Stimulated activated CD8-positive, alpha-beta memory T cell treated with anti-CD3 and anti-CD28 coated beads, Interleukin-4, amount 100 ng/mL, for 1 hour (primary cell): ENCODE measurements around the gene SEC22B.
"Not testable (repeated sequence)": the region's sequence is repeated elsewhere in the genome, so short reads cannot be mapped to it uniquely, and the experiment has no call there.

Experiments
- DNase-seq, 2 donors: peaks; one replicate each; pipeline ENCODE4 v3.0.0-alpha.2; 2020; ENCODE audit warnings: low read depth in 2 of 2, low spot score in 1 of 2

The SEC22B gene

GRCh38 chr1:120176092-120176855 lies at the start of gene SEC22B:
SEC22B (minus strand) TSS chr1:120176520; CDS start chr1:120176381, 139 bp downstream.
- peak; percentile 66 to 76 for DNase-seq

GRCh38 chr1:120217933-120218332 lies 41.6 kb upstream of the SEC22B start:
- DNase-seq: not testable (repeated sequence)

GRCh38 chr1:120217175-120217929 lies 41.0 kb upstream of the SEC22B start:
- DNase-seq: not testable (repeated sequence)

- DNase-seq: not testable (repeated sequence)
Observed at GRCh38 chr1:120213606-120214005, 37.3 kb upstream of the SEC22B start.

- DNase-seq: not testable (repeated sequence)
Observed at GRCh38 chr1:120210754-120211153, 34.4 kb upstream of the SEC22B start.

GRCh38 chr1:120196863-120197775 lies 20.8 kb upstream of the SEC22B start:
- DNase-seq: not testable (repeated sequence)

- DNase-seq: not testable (repeated sequence)
Observed at GRCh38 chr1:120188626-120189025, 12.3 kb upstream of the SEC22B start.

GRCh38 chr1:120182176-120182707 lies 5.9 kb upstream of the SEC22B start:
- DNase-seq: not testable (repeated sequence)

GRCh38 chr1:120179811-120180690 lies 3.7 kb upstream of the SEC22B start:
- DNase-seq: not testable (repeated sequence)

- no peak for DNase-seq
Observed at GRCh38 chr1:120178799-120179756, 2.8 kb upstream of the SEC22B start.

- DNase-seq: not testable (repeated sequence)
Observed at GRCh38 chr1:120178058-120178457, 1.7 kb upstream of the SEC22B start.

- DNase-seq: not testable (repeated sequence)
Observed at GRCh38 chr1:120175688-120176087, 632 bp downstream of the SEC22B start.

GRCh38 chr1:120164761-120165160 lies 11.6 kb downstream of the SEC22B start:
- DNase-seq: not testable (repeated sequence)

- DNase-seq: not testable (repeated sequence)
Observed at GRCh38 chr1:120162015-120162414, 14.3 kb downstream of the SEC22B start.

- DNase-seq: not testable (repeated sequence)
Observed at GRCh38 chr1:120158495-120158894, 17.8 kb downstream of the SEC22B start.

- not testable (repeated sequence) for DNase-seq
Observed at GRCh38 chr1:120158086-120158485, 18.2 kb downstream of the SEC22B start.

GRCh38 chr1:120150138-120150822 lies 26.0 kb downstream of the SEC22B start:
- not testable (repeated sequence) for DNase-seq
